A549 (cell line): ENCODE data around the gene PDXK.

Source experiments
- ATOH8 ChIP-seq: fragments of 250-450 bp; sonication (Bioruptor Pico); IDR thresholded peaks from 2 replicates; pipeline ENCODE4 v1.5.0; 2020; ENCODE audit warnings: low read depth, mild to moderate bottlenecking, moderate library complexity
- CTCF ChIP-seq: fragments of >200 bp; sonication (Bioruptor Twin); formaldehyde crosslinking; IDR thresholded peaks from 3 replicates; pipeline ENCODE4 v1.5.1; 2016
- ELK1 ChIP-seq: fragments of 150-350 bp; IDR thresholded peaks from 2 replicates; pipeline ENCODE4 v1.6.1; 2014; ENCODE audit warnings: low read depth, mild to moderate bottlenecking, low read length
- ESRRA ChIP-seq: fragments of 150-350 bp; IDR thresholded peaks from 2 replicates; pipeline ENCODE4 v1.6.1; 2014; ENCODE audit warnings: mild to moderate bottlenecking, low read length, borderline replicate concordance
- HDAC2 ChIP-seq: fragments of 200-600 bp; sonication (generic); IDR thresholded peaks from 2 replicates; pipeline ENCODE4 v1.6.1; 2016
- HES2 ChIP-seq: fragments of >200 bp; sonication (Bioruptor Twin); formaldehyde crosslinking; IDR thresholded peaks from 2 replicates; pipeline ENCODE4 v1.6.1; 2016
- HOXB13 ChIP-seq: fragments of 250-450 bp; sonication (Bioruptor Pico); IDR thresholded peaks from 2 replicates; pipeline ENCODE4 v1.5.0; 2020; ENCODE audit warnings: low read depth, mild to moderate bottlenecking, moderate library complexity
- KDM1A ChIP-seq: fragments of 200-600 bp; sonication (generic); IDR thresholded peaks from 2 replicates; pipeline ENCODE4 v1.6.1; 2016; ENCODE audit warnings: low read depth, mild to moderate bottlenecking
- POLR2A ChIP-seq: IDR thresholded peaks from 2 replicates; pipeline ENCODE4 v1.6.1; 2012; ENCODE audit warnings: mild to moderate bottlenecking, low read length
- SMC3 ChIP-seq: fragments of >200 bp; sonication (Bioruptor Twin); formaldehyde crosslinking; IDR thresholded peaks from 3 replicates; pipeline ENCODE4 v1.6.1; 2018; ENCODE audit warnings: inconsistent platforms
- SREBF2 ChIP-seq: fragments of 450-650 bp; IDR thresholded peaks from 2 replicates; pipeline ENCODE4 v1.6.1; 2014; ENCODE audit warnings: mild to moderate bottlenecking, moderate library complexity
- ZC3H11A ChIP-seq: fragments of 450-650 bp; IDR thresholded peaks from 2 replicates; pipeline ENCODE4 v1.6.1; 2014; ENCODE audit warnings: antibody characterized with exemption, mild to moderate bottlenecking
- ZNF302 ChIP-seq: fragments of 250-450 bp; sonication (Bioruptor Pico); IDR thresholded peaks from 2 replicates; pipeline ENCODE4 v1.9.0; 2021; ENCODE audit warnings: inconsistent platforms, mild to moderate bottlenecking, moderate library complexity

- TF ChIP-seq CTCF (no peak), HOXB13 (CRISPR knock-in tag) (no peak), HES2 (no peak), SMC3 (no peak), ZC3H11A (no peak), ZNF302 (CRISPR knock-in tag) (no peak), ESRRA (no peak), KDM1A (no peak), POLR2A (no peak), SREBF2 (no peak), ELK1 (no peak), HDAC2 (no peak), ATOH8 (CRISPR knock-in tag) (no peak)
These were observed 37.3 kb upstream of the PDXK start for GRCh38 chr21:43681650-43682049.
